ENCODE results near the gene CD300A. TPM values are rescaled to one million over a fixed set of nuclear protein-coding genes. Genes with fewer than 3 reads are reported as not detected.

The CD300A gene
- total RNA-seq, 1 experiment from 2014 or later: 0.71 TPM

DNA sequence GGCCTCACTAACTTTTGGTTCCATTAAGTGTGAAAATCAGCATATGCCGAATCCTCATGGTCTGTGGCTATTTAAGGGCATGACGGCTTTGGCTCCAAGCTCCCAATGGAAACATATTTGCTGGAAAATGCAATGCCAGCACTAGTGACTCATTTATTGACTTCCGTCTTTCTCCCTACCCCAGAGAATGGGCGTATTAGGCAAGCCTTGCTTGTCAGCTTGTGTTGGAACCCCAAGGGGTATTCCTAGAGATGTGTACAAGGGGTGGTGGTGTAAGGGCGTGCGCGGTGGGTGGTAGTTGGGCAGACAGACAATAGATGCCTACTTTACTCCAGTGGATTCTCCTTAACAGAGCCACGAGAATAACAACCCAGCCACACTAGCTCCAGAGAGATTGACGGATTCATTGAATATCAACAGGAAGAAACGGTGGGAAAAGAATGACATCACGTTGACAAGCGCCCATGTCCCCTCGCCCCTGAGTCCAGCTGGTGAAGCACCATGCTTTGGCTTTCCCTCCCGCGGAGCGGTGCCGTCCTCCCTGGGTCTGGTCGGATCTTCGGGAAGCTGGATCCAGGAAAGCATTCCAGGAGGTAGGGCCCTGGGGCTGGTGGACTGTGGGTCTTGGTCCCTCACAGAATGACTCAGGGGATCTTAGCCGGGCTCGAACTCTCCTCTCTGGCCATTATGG lies 54.5 kb downstream of the CD300A start:
- ATAC-seq: no peak
- Histone ChIP-seq H2AFZ (ENCODE audit: low read depth, low read length, poor library complexity, severe bottlenecking) (no peak overlapping the region), H3K4me3 (replicated peaks in 1 of 2; ENCODE audit: low read depth in 1 of 2, low read length in 2 of 2) (no peak overlapping the region), H3K36me3 (ENCODE audit: control insufficient read depth in 1 of 2, insufficient read depth in 2 of 2, low read length in 2 of 2) (no peaks in the 10 kb centered on the region), H3K79me2 (ENCODE audit: insufficient read depth, low read length) (no peaks in the 10 kb centered on the region), H3K27me3 (ENCODE audit: insufficient read depth, low read length) (peaks cover 42% of the 10 kb centered on the region), H3K9ac (ENCODE audit: low read length) (no peak overlapping the region), H4K20me1 (ENCODE audit: insufficient read depth) (no peaks in the 10 kb centered on the region), H3K4me2 (ENCODE audit: low read length) (no peak overlapping the region), H3K9me3 (ENCODE audit: control insufficient read depth in 1 of 2, insufficient read depth in 1 of 2, low read depth in 1 of 2, low read length in 2 of 2) (no peaks in the 10 kb centered on the region), H3K9me2 (ENCODE audit: insufficient read depth) (no peaks in the 10 kb centered on the region), H3K27ac (ENCODE audit: low read depth, low read length) (no peak overlapping the region), H3K4me1 (ENCODE audit: control insufficient read depth in 1 of 2, insufficient read depth in 2 of 2, low read length in 2 of 2) (no peaks in the 10 kb centered on the region)
- intact Hi-C loops (cut with micrococcal nuclease): no loop called here
- ChIA-PET POLR2A (no interaction called here), RAD21 (ENCODE audit: low non-redundant PET in 1 of 2, low total read pairs in 2 of 2, uncharacterized antibody in 2 of 2, unreplicated experiment in 2 of 2) (no interaction called here), CTCF (no interaction called here)
- TF ChIP-seq, protein P1, sequence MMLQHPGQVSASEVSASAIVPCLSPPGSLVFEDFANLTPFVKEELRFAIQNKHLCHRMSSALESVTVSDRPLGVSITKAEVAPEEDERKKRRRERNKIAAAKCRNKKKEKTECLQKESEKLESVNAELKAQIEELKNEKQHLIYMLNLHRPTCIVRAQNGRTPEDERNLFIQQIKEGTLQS (IDR thresholded peaks at IDR 0.05): no peak
- TF ChIP-seq CBX3 (IDR thresholded peaks at IDR 0.05; ENCODE audit: low read depth) (no peak), ZFX (IDR thresholded peaks at IDR 0.05) (no peak), SIN3A (IDR thresholded peaks at IDR 0.05; ENCODE audit: low read depth) (no peak), SP1 (IDR thresholded peaks at IDR 0.05; ENCODE audit: low read depth) (no peak), CTCF (IDR thresholded peaks at IDR 0.05 in 2 of 3, conservative IDR thresholded peaks at IDR 0.05 in 1 of 3; ENCODE audit: borderline replicate concordance in 1 of 3, insufficient read depth in 1 of 3, low read depth in 2 of 3, low read length in 2 of 3) (no peak), EZH2 (IDR thresholded peaks at IDR 0.05) (no peak), JUND (IDR thresholded peaks at IDR 0.05) (no peak), POLR2A (IDR thresholded peaks at IDR 0.05; ENCODE audit: borderline replicate concordance, extremely low read depth, insufficient read depth, insufficient read length) (no peak), EZH2phosphoT487 (IDR thresholded peaks at IDR 0.05; ENCODE audit: borderline replicate concordance) (no peak), RAD21 (IDR thresholded peaks at IDR 0.05; ENCODE audit: low read depth) (no peak), POLR2AphosphoS5 (IDR thresholded peaks at IDR 0.05; ENCODE audit: low read depth, low read length) (no peak), YY1 (IDR thresholded peaks at IDR 0.05; ENCODE audit: extremely low read depth, insufficient replicate concordance, low read depth, low read length) (no peak), ZNF274 (IDR thresholded peaks at IDR 0.05; ENCODE audit: low read depth, low read length) (no peak), SRF (IDR thresholded peaks at IDR 0.05; ENCODE audit: low read depth) (no peak), CEBPB (IDR thresholded peaks at IDR 0.05; ENCODE audit: low read depth) (no peak), EGR1 (IDR thresholded peaks at IDR 0.05; ENCODE audit: low read depth) (no peak), FOSL1 (IDR thresholded peaks at IDR 0.05; ENCODE audit: low read depth) (no peak)
- TF ChIP-seq, protein P2, sequence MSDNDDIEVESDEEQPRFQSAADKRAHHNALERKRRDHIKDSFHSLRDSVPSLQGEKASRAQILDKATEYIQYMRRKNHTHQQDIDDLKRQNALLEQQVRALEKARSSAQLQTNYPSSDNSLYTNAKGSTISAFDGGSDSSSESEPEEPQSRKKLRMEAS (IDR thresholded peaks at IDR 0.05): no peak
- no TSS peak for BruUV-seq (replicated peaks)
- DNase-seq (ENCODE audit: low read depth, low spot score): no peak
